Thyroid gland (tissue), 4 donors: ENCODE results near the gene ATP9B.

Experiments used
- POLR2A ChIP-seq, 2 donors: fragments of 450-650 bp; IDR thresholded peaks; one replicate each; pipeline ENCODE4 v1.6.1; 2017; ENCODE audit warnings: antibody characterized with exemption in 2 of 2, mild to moderate bottlenecking in 2 of 2, moderate library complexity in 1 of 2
- TF ChIP-seq, protein P1 (sequence below), 6 experiments: fragments of 200-600 bp in 3 of 6; fragments of 450-650 bp in 3 of 6; sonication (generic) in 3 of 6; IDR thresholded peaks; one replicate each; pipeline ENCODE4 v1.5.1; 2016 to 2019; ENCODE audit warnings: antibody characterized with exemption in 6 of 6, mild to moderate bottlenecking in 2 of 6, inconsistent platforms in 1 of 6, moderate library complexity in 1 of 6

DNA sequence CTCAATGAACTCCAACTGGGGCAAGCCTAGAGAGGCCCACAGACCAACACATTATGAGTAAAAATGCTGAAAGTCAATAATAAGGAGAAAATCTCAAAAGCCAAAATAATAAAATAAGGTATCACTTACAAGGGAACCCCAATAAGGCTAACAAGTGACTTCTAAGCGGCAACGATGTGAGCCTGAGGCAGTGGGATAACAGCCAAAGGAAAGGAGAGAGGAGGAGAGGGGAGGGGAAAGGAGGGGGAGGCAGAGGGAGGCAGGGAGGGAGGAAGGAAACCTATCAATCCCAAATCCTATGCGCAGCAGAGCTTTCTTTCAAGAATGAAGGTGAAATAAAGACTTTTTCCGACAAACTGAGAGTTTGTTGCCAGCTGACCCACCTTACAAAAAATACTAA lies 320.5 kb downstream of the ATP9B start:
- TF ChIP-seq, protein P1, sequence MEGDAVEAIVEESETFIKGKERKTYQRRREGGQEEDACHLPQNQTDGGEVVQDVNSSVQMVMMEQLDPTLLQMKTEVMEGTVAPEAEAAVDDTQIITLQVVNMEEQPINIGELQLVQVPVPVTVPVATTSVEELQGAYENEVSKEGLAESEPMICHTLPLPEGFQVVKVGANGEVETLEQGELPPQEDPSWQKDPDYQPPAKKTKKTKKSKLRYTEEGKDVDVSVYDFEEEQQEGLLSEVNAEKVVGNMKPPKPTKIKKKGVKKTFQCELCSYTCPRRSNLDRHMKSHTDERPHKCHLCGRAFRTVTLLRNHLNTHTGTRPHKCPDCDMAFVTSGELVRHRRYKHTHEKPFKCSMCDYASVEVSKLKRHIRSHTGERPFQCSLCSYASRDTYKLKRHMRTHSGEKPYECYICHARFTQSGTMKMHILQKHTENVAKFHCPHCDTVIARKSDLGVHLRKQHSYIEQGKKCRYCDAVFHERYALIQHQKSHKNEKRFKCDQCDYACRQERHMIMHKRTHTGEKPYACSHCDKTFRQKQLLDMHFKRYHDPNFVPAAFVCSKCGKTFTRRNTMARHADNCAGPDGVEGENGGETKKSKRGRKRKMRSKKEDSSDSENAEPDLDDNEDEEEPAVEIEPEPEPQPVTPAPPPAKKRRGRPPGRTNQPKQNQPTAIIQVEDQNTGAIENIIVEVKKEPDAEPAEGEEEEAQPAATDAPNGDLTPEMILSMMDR (IDR thresholded peaks at IDR 0.05), result no peak
- TF ChIP-seq POLR2A (IDR thresholded peaks at IDR 0.05), result no peak
